ACHN (cell line): ENCODE data around the gene GPHN.
A peak's percentile ranks its signal among the peaks of the same experiment; 100 is the strongest.
"Not testable (repeated sequence)": the region's sequence is repeated elsewhere in the genome, so short reads cannot be mapped to it uniquely, and the experiment has no call there.

Source experiments
- DNase-seq: peaks from one replicate; pipeline ENCODE4 v3.0.0-alpha.2; 2015
- in situ Hi-C: cut with HindIII; loops from 2 replicates; pipeline ENCODE4 v1.10.0; 2017; ENCODE audit warnings: low sequenced_read_pairs, low pct_ligation_motif_present, low pct_unique_long_range_greater_than_20kb

GPHN gene

GRCh38 chr14:66568220-66568619 lies 60.3 kb downstream of the GPHN start:
- in situ Hi-C loops = no loop called here
- no peak for DNase-seq

GRCh38 chr14:66572826-66573225 lies 64.9 kb downstream of the GPHN start:
- in situ Hi-C loops = no loop called here
- peak; percentile 3 for DNase-seq

- no peak for DNase-seq
- in situ Hi-C loops = no loop called here
Measured at GRCh38 chr14:66575014-66575413, 67.1 kb downstream of the GPHN start.

GRCh38 chr14:66575939-66576338 lies 68.0 kb downstream of the GPHN start:
- no peak for DNase-seq
- in situ Hi-C loops = no loop called here

- DNase-seq, in situ Hi-C loops: not testable (repeated sequence)
Measured at GRCh38 chr14:66587753-66588152, 79.8 kb downstream of the GPHN start.

GRCh38 chr14:66595394-66595793 lies 87.4 kb downstream of the GPHN start:
- in situ Hi-C loops = no loop called here
- DNase-seq = no peak

GRCh38 chr14:66596241-66596985 lies 88.5 kb downstream of the GPHN start:
- DNase-seq = no peak
- in situ Hi-C loops = no loop called here

GRCh38 chr14:66600416-66600815 lies 92.5 kb downstream of the GPHN start:
- in situ Hi-C loops = no loop called here
- no peak for DNase-seq

- in situ Hi-C loops = no loop called here
- DNase-seq = no peak
Measured at GRCh38 chr14:66601932-66602578, 94.1 kb downstream of the GPHN start.

- no peak for DNase-seq
- in situ Hi-C loops = no loop called here
Measured at GRCh38 chr14:66603945-66604344, 96.0 kb downstream of the GPHN start.

GRCh38 chr14:66606826-66607225 lies 98.9 kb downstream of the GPHN start:
- in situ Hi-C loops = no loop called here
- DNase-seq = no peak

GRCh38 chr14:66610154-66610563 lies 102.2 kb downstream of the GPHN start:
- in situ Hi-C loops = no loop called here
- peak; percentile 7 for DNase-seq

- in situ Hi-C loops = no loop called here
- DNase-seq = no peak
Measured at GRCh38 chr14:66613344-66613743, 105.4 kb downstream of the GPHN start.

- DNase-seq = no peak
- in situ Hi-C loops = no loop called here
Measured at GRCh38 chr14:66619952-66620351, 112.0 kb downstream of the GPHN start.

- no peak for DNase-seq
- in situ Hi-C loops = no loop called here
Measured at GRCh38 chr14:66623838-66624237, 115.9 kb downstream of the GPHN start.

GRCh38 chr14:66624336-66624937 lies 116.5 kb downstream of the GPHN start:
- peak; percentile 56 for DNase-seq
- in situ Hi-C loops = no loop called here

GRCh38 chr14:66628636-66629035 lies 120.7 kb downstream of the GPHN start:
- in situ Hi-C loops = no loop called here
- DNase-seq = no peak

GRCh38 chr14:66629499-66629898 lies 121.6 kb downstream of the GPHN start:
- in situ Hi-C loops = no loop called here
- no peak for DNase-seq

- in situ Hi-C loops = no loop called here
- DNase-seq = peak; percentile 12
Measured at GRCh38 chr14:66634876-66635275, 126.9 kb downstream of the GPHN start.

- no peak for DNase-seq
- in situ Hi-C loops = no loop called here
Measured at GRCh38 chr14:66635435-66635834, 127.5 kb downstream of the GPHN start.
